ENCODE measurements around the gene UNC13C.

UNC13C gene

GRCh38 chr15:54599386-54599785 lies 621.1 kb downstream of the UNC13C start:
- Histone ChIP-seq H3K9me3 (ENCODE audit: insufficient read depth, low read depth, low read length) (no peaks in the 10 kb centered on the region), H3K4me1 (ENCODE audit: control insufficient read depth in 1 of 2, insufficient read depth in 2 of 2, low read length in 2 of 2) (peaks cover 0 to 2% of the 10 kb centered on the region in 2 experiments), H3K4me2 (ENCODE audit: low read length) (no peak overlapping the region), H3K18ac (ENCODE audit: low read length) (no peak overlapping the region), H2BK5ac (ENCODE audit: low read depth, low read length, poor library complexity) (no peak overlapping the region), H2AK5ac (ENCODE audit: low read length) (no peak overlapping the region), H3K36me3 (ENCODE audit: control insufficient read depth in 1 of 2, insufficient read depth in 2 of 2, low read length in 2 of 2) (no peaks in the 10 kb centered on the region), H2BK12ac (ENCODE audit: low read length) (no peak overlapping the region), H3K14ac (ENCODE audit: low read length) (no peak overlapping the region), H3K23ac (ENCODE audit: low read length) (no peak overlapping the region), H2AFZ (ENCODE audit: insufficient read depth, low read length, poor library complexity) (no peak overlapping the region), H3K79me1 (ENCODE audit: low read length) (no peaks in the 10 kb centered on the region), H3K9ac (ENCODE audit: low read length) (no peak overlapping the region), H4K12ac (ENCODE audit: low read depth, low read length) (no peak overlapping the region), H4K8ac (ENCODE audit: low read depth, low read length) (no peak overlapping the region), H3K27me3 (ENCODE audit: insufficient read depth, low read length) (no peaks in the 10 kb centered on the region), H3K27ac (ENCODE audit: low read depth, low read length) (no peak overlapping the region), H3K4me3 (ENCODE audit: low read depth, low read length) (no peak overlapping the region), H3K4ac (ENCODE audit: low read depth, low read length) (no peak overlapping the region), H4K91ac (ENCODE audit: low read depth, low read length) (no peak overlapping the region), H2BK120ac (ENCODE audit: insufficient read depth, low read length, poor library complexity) (no peak overlapping the region), H3K79me2 (ENCODE audit: control insufficient read depth, insufficient read depth, low read length, poor library complexity) (no peaks in the 10 kb centered on the region)
- WGBS (ENCODE audit: extremely low coverage, insufficient coverage, insufficient read length): no CpG with 5 or more reads among the region's 3 CpGs
- no peak for DNase-seq

- no peak overlapping the region for H3K23ac ChIP-seq (ENCODE audit: low read length)
- H3K9ac ChIP-seq (ENCODE audit: low read length): no peak overlapping the region
- no peaks in the 10 kb centered on the region for H3K27me3 ChIP-seq (ENCODE audit: insufficient read depth, low read length)
- H3K4ac ChIP-seq (ENCODE audit: low read depth, low read length): no peak overlapping the region
- no peak overlapping the region for H3K4me3 ChIP-seq (ENCODE audit: low read depth, low read length)
- H2BK120ac ChIP-seq (ENCODE audit: insufficient read depth, low read length, poor library complexity): no peak overlapping the region
- H4K8ac ChIP-seq (ENCODE audit: low read depth, low read length): no peak overlapping the region
- H3K9me3 ChIP-seq (ENCODE audit: insufficient read depth, low read depth, low read length): no peaks in the 10 kb centered on the region
- H3K36me3 ChIP-seq (ENCODE audit: control insufficient read depth in 1 of 2, insufficient read depth in 2 of 2, low read length in 2 of 2): no peaks in the 10 kb centered on the region
- no peak overlapping the region for H4K12ac ChIP-seq (ENCODE audit: low read depth, low read length)
- H2BK5ac ChIP-seq (ENCODE audit: low read depth, low read length, poor library complexity): no peak overlapping the region
- WGBS (ENCODE audit: extremely low coverage, insufficient coverage, insufficient read length): no CpG with 5 or more reads among the region's 2 CpGs
- H3K18ac ChIP-seq (ENCODE audit: low read length): no peak overlapping the region
- H4K91ac ChIP-seq (ENCODE audit: low read depth, low read length): no peak overlapping the region
- H3K79me2 ChIP-seq (ENCODE audit: control insufficient read depth, insufficient read depth, low read length, poor library complexity): no peaks in the 10 kb centered on the region
- no peak overlapping the region for H3K27ac ChIP-seq (ENCODE audit: low read depth, low read length)
- no peak overlapping the region for H3K14ac ChIP-seq (ENCODE audit: low read length)
- H3K79me1 ChIP-seq (ENCODE audit: low read length): no peaks in the 10 kb centered on the region
- no peak overlapping the region for H3K4me2 ChIP-seq (ENCODE audit: low read length)
- no peak for DNase-seq
- H2AK5ac ChIP-seq (ENCODE audit: low read length): no peak overlapping the region
- H2AFZ ChIP-seq (ENCODE audit: insufficient read depth, low read length, poor library complexity): no peak overlapping the region
- H2BK12ac ChIP-seq (ENCODE audit: low read length): no peak overlapping the region
- peaks cover 0 to 2% of the 10 kb centered on the region in 2 experiments for H3K4me1 ChIP-seq (ENCODE audit: control insufficient read depth in 1 of 2, insufficient read depth in 2 of 2, low read length in 2 of 2)
These were observed 626.8 kb downstream of the UNC13C start for GRCh38 chr15:54605043-54605442.

GRCh38 chr15:54605556-54605955 lies 627.3 kb downstream of the UNC13C start:
- Histone ChIP-seq H4K8ac (ENCODE audit: low read depth, low read length) (no peak overlapping the region), H3K23ac (ENCODE audit: low read length) (no peak overlapping the region)
- no CpG with 5 or more reads among the region's 4 CpGs for WGBS (ENCODE audit: extremely low coverage, insufficient coverage, insufficient read length)

GRCh38 chr15:54608876-54609835 lies 630.9 kb downstream of the UNC13C start:
- H3K27ac ChIP-seq (ENCODE audit: low read depth, low read length): no peak overlapping the region
- H3K27me3 ChIP-seq (ENCODE audit: insufficient read depth, low read length): no peaks in the 10 kb centered on the region
- H2AFZ ChIP-seq (ENCODE audit: insufficient read depth, low read length, poor library complexity): no peak overlapping the region
- no peaks in the 10 kb centered on the region for H3K79me2 ChIP-seq (ENCODE audit: control insufficient read depth, insufficient read depth, low read length, poor library complexity)
- no peak for DNase-seq
- H3K9ac ChIP-seq (ENCODE audit: low read length): no peak overlapping the region
- H3K79me1 ChIP-seq (ENCODE audit: low read length): no peaks in the 10 kb centered on the region
- H4K8ac ChIP-seq (ENCODE audit: low read depth, low read length): no peak overlapping the region
- no peak overlapping the region for H4K12ac ChIP-seq (ENCODE audit: low read depth, low read length)
- no peaks in the 10 kb centered on the region for H3K4me1 ChIP-seq (ENCODE audit: control insufficient read depth in 1 of 2, insufficient read depth in 2 of 2, low read length in 2 of 2)
- no peak overlapping the region for H3K4ac ChIP-seq (ENCODE audit: low read depth, low read length)
- no peaks in the 10 kb centered on the region for H3K9me3 ChIP-seq (ENCODE audit: insufficient read depth, low read depth, low read length)
- H3K4me2 ChIP-seq (ENCODE audit: low read length): no peak overlapping the region
- no peak overlapping the region for H2BK120ac ChIP-seq (ENCODE audit: insufficient read depth, low read length, poor library complexity)
- no CpG with 5 or more reads among the region's 1 CpG for WGBS (ENCODE audit: extremely low coverage, insufficient coverage, insufficient read length)
- H2BK12ac ChIP-seq (ENCODE audit: low read length): no peak overlapping the region
- no peak overlapping the region for H3K23ac ChIP-seq (ENCODE audit: low read length)
- H2BK5ac ChIP-seq (ENCODE audit: low read depth, low read length, poor library complexity): no peak overlapping the region
- no peak overlapping the region for H3K4me3 ChIP-seq (ENCODE audit: low read depth, low read length)
- no peak overlapping the region for H2AK5ac ChIP-seq (ENCODE audit: low read length)
- H3K14ac ChIP-seq (ENCODE audit: low read length): no peak overlapping the region
- no peak overlapping the region for H4K91ac ChIP-seq (ENCODE audit: low read depth, low read length)
- H3K36me3 ChIP-seq (ENCODE audit: control insufficient read depth in 1 of 2, insufficient read depth in 2 of 2, low read length in 2 of 2): no peaks in the 10 kb centered on the region
- no peak overlapping the region for H3K18ac ChIP-seq (ENCODE audit: low read length)

More at GRCh38 chr15:54605556-54605955, 627.3 kb downstream of the UNC13C start:
- Histone ChIP-seq H3K36me3 (ENCODE audit: control insufficient read depth in 1 of 2, insufficient read depth in 2 of 2, low read length in 2 of 2) (no peaks in the 10 kb centered on the region), H3K4me3 (ENCODE audit: low read depth, low read length) (no peak overlapping the region), H2BK12ac (ENCODE audit: low read length) (no peak overlapping the region), H4K91ac (ENCODE audit: low read depth, low read length) (no peak overlapping the region), H2BK120ac (ENCODE audit: insufficient read depth, low read length, poor library complexity) (no peak overlapping the region), H3K9ac (ENCODE audit: low read length) (no peak overlapping the region), H3K79me1 (ENCODE audit: low read length) (no peaks in the 10 kb centered on the region), H3K4me2 (ENCODE audit: low read length) (no peak overlapping the region), H3K14ac (ENCODE audit: low read length) (no peak overlapping the region), H2AK5ac (ENCODE audit: low read length) (no peak overlapping the region), H3K27me3 (ENCODE audit: insufficient read depth, low read length) (no peaks in the 10 kb centered on the region), H3K9me3 (ENCODE audit: insufficient read depth, low read depth, low read length) (no peaks in the 10 kb centered on the region), H3K18ac (ENCODE audit: low read length) (no peak overlapping the region), H3K27ac (ENCODE audit: low read depth, low read length) (no peak overlapping the region), H2AFZ (ENCODE audit: insufficient read depth, low read length, poor library complexity) (no peak overlapping the region), H4K12ac (ENCODE audit: low read depth, low read length) (no peak overlapping the region), H2BK5ac (ENCODE audit: low read depth, low read length, poor library complexity) (no peak overlapping the region), H3K4me1 (ENCODE audit: control insufficient read depth in 1 of 2, insufficient read depth in 2 of 2, low read length in 2 of 2) (peaks cover 0 to 2% of the 10 kb centered on the region in 2 experiments), H3K79me2 (ENCODE audit: control insufficient read depth, insufficient read depth, low read length, poor library complexity) (no peaks in the 10 kb centered on the region), H3K4ac (ENCODE audit: low read depth, low read length) (no peak overlapping the region)
- DNase-seq: peak; percentile 49 to 76

All from trophoblast cell (in vitro differentiated cells and primary cell).